Left cardiac atrium (tissue), 4 donors: Measurements from ENCODE around the gene GAB1. TPM values are rescaled to one million over a fixed set of nuclear protein-coding genes. Genes with fewer than 3 reads are reported as not detected.
A peak's percentile ranks its signal among the peaks of the same experiment; 100 is the strongest.

Experiments
- ATAC-seq, 2 donors: fragments of 200-7000 bp; cut with Tn5 transposase; one replicate each; pipeline ENCODE4 v1.9.1; 2020; ENCODE audit warnings: mild to moderate bottlenecking in 2 of 2, moderate library complexity in 2 of 2
- DNase-seq: peaks from one replicate; pipeline ENCODE4 v3.0.0-alpha.2; 2020
- intact Hi-C, 2 donors: fragments of 100-400 bp; cut with DNase I; formaldehyde crosslinking; loops; one replicate each; pipeline versions ENCODE4 v1.14.1 to v1.15.1; 2022 to 2023
- total RNA-seq, 2 donors: library from RNA; stranded (reverse); fragmentation: NEBNext Ultra II Directional; extraction: Animal tissue kit (Norgen Biotek cat#: 25700); gene quantifications; one replicate each; pipeline ENCODE4 v1.2.1, GENCODE V29; 2021
- donor health status: DM: no; HTN: yes; CAD: no.
- donor health status: DM: no; HTN: yes; CAD: no; lungs with severe emphysema.
- donor health status: DM: yes; HTN: yes; CAD: no.
- donor health status: Dilated cardiomyopathy.

Gene GAB1
- total RNA-seq, 2 donors from 2014 or later = 35.4 to 55.7 TPM

DNA sequence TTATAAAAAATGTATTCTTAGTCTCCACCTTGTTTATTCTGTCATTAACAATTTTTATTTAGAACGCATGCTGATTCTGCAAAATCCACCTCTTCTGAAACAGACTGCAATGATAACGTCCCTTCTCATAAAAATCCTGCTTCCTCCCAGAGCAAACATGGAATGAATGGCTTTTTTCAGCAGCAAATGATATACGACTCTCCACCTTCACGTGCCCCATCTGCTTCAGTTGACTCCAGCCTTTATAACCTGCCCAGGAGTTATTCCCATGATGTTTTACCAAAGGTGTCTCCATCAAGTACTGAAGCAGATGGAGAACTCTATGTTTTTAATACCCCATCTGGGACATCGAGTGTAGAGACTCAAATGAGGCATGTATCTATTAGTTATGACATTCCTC, 101.3 kb downstream of the GAB1 start:
- DNase-seq = no peak
- no peak for ATAC-seq
- intact Hi-C loops = no loop called here

DNA sequence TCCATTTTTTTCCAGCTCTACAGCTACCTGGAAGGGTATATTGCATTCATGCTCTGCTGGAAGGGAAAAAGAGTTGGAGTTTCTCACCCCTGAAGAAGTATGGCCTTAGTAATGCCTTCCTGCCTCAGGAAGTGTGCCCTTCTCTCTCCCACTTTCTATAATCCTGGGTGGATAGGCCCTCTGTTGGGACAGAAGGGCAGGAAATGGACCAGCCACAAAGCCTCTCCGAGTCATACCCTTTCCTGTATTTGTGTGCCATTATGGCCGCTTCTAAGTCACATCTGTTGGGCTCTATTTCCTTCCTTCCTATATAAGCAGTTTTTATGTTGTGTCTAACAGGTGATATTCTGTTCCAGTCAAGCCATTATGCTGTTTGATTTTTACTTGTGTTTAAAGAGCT, 102.0 kb downstream of the GAB1 start:
- ATAC-seq (no peak), DNase-seq (no peak)
- intact Hi-C loops = no loop called here

DNA sequence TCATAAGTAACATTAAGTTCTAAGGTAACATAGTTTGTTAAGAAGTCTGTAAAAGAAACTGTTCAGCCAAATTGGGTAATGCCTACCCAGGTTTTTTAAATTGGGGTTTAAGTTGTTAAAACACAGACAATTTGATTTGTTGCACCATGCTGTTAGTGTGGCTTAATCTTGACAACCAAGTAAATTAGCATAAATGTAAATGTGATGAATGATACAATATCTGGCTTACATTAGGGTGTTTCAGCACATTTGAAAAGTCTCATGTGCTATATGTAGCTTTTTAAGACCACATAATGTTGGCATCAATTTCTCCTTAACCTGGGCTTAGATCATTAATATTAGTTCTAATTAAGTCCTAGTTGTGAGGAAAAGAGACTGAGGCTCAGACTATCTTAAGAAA, 104.4 kb downstream of the GAB1 start:
- DNase-seq (no peak), ATAC-seq (no peak)
- intact Hi-C loops = no loop called here

DNA sequence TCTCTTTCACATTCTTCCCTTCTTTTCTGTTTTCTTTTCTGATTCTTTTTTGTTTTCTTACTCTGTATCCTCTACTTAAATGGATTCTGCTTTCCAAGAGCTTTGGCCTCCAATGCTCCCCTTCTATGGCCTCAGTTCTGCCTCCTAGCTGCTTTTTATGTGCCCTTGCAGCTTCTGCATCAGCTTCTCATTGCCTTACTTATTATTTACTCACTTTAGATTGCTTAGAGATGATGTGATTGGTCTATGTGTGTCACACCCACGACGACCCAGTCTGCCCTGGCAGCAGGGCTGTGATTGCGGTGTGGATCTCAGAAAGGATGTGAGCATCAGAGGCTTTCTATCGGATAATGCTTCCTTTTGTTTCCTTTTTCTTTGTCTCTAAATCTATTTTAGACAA, 105.0 kb downstream of the GAB1 start:
- intact Hi-C loops = no loop called here
- no peak for ATAC-seq
- no peak for DNase-seq

DNA sequence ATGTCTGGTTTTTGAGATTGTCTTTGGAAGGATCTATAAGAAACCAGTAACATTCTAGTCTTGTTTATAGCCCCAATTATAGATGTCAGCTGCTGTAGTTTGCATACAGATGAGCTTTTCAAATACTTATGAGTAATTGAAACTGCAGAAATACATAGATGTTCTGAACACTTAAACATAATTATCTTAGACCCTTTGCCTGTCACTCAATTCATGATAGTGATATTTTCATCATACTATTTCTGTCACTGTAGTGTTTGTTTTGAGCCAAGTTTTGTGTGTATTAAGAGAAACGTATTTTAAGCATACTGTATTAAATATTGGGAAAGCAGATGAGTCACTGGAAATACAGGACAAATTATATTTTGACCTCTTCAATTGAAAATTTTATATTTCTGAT, 107.1 kb downstream of the GAB1 start:
- ATAC-seq (no peak), DNase-seq (no peak)
- intact Hi-C loops = no loop called here

DNA sequence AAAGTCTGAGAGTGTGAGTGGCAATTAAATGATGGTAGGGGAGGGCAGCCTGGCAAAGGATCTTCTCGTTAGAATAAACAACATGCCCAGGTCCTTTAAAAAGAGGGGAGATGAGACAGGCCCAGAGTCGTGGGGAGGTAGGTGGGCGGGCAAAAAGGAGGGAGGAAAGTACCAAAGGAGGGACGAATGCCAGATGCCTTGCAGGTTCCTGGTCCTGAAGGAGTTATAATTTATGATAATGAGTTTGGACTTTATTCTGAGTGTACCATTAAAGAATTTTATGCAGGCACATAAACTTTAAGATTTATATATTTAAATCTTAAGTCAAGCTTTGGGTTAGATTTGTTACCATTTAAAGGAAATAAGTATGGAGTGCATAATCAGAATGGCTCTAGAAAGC, 114.5 kb downstream of the GAB1 start:
- intact Hi-C loops = no loop called here
- ATAC-seq (no peak), DNase-seq (no peak)

DNA sequence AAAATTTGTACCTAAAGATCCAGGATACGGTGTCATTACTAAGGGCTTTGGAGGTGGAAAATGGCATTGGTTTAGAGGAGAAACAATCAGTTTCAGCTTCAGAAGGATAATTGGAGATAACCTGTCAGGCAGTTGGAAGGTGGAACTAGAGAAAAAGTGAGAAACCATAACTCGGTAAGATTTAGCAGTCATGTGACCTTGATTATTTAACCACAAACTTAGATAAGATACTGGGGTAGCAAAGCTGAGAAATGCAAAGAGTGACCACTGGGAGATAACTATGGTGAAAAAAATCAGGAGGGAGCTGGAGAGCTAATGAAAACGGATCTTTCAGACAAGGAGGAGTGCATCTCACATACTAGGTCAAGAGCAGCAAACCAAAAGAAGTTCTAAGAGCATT, 118.5 kb downstream of the GAB1 start:
- ATAC-seq = no peak
- intact Hi-C loops = no loop called here

DNA sequence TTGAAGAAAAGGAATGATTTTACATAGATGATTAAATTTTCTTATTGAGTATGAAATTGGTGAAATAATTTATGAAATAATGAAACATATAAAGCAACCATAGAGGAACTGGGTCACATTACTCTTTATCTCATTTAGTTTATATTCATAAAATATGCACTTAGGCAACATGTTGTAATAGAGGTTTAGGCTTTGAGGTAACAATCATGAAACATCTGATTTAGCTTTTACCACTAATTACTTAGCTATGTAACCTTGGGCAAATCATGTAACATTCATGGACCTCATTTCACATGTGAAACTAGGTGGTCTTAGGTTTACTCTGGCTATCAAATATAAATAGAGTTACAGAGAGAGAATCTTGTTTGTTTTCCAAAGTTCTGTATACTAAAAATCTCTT, 122.3 kb downstream of the GAB1 start:
- DNase-seq (no peak), ATAC-seq (no peak)
- intact Hi-C loops = no loop called here

More for the DNA sequence above, 118.5 kb downstream of the GAB1 start:
- no peak for DNase-seq

DNA sequence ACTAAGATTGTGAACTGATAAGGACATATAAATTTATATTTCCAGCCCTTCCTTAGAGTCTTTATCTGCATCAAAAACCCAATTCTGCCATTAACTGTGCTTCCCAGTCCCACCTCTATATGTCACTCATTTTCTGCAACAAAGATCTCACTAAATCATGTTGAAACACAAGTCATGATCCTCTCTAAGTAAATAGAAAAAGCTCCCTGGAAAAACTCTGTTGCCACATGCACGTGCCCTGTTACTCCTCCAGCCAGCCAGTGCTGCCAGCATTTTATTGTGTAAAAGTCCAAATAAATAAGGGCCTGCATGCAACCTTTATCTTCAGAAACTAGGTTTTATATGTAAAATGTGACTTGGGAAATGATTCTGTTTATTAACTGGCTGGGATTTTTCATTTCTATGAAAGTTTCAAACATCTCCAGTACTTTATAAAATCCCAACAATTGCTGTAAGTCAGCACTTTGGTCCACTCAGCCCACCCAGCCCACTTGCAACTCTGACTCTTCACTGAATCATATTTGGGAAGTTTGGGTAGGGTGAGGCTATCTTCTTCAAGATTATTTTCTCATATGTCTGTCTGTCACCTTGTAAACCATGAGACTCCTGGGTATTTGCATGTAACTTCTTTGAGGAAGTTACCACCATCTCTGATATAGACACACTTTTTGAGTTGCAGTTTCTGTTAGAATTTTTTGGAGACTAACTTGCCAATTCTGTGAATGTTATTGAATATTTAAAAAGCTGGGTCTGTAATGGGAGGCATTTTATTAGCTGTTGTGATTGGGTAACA, 136.9 kb downstream of the GAB1 start:
- intact Hi-C loops = no loop called here
- DNase-seq (no peak), ATAC-seq (peak in 1 of 2 donors; percentile 23)

DNA sequence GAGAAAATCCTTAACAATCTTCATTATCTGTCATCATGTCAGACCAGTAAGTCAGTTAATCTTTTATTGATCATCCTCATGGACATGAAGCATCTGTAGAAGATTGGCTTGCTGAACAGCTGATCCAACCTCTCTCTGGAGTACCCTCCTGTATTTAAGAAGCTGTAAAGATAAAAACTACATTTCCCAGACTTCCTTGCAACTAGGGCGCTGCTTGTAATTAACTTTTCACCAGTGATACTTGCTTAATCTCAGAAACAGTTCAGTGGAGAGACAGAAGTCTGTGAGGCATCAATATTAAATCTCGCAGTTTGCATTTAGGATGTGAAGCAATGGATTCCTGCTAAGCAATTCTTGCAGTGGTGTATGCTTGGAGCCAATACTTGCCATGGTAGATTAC, 140.8 kb downstream of the GAB1 start:
- ATAC-seq = no peak
- intact Hi-C loops = no loop called here
- no peak for DNase-seq

DNA sequence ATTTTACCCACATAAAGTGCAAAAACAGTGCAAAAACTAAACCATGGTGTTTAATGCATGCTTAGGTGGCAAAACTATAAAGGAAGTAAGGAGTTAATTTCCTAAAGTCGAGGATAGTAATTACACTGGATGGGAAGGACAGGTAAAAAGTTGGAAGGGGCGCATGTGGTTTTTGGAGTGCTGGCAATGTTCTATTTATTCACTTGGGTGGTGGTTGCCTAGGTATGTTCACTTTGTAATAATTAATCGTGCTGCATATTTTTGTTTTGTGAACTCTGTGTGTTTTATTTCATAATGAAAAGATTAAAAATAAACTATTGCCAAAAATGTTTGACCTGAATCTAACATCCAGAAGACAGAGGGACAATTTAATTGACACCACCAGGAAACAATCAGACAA, 144.7 kb downstream of the GAB1 start:
- DNase-seq = no peak
- intact Hi-C loops = loop anchor here (5.0 kb wide), 1 partner anchor 279 kb away; no protein-coding TSS in a partner anchor

DNA sequence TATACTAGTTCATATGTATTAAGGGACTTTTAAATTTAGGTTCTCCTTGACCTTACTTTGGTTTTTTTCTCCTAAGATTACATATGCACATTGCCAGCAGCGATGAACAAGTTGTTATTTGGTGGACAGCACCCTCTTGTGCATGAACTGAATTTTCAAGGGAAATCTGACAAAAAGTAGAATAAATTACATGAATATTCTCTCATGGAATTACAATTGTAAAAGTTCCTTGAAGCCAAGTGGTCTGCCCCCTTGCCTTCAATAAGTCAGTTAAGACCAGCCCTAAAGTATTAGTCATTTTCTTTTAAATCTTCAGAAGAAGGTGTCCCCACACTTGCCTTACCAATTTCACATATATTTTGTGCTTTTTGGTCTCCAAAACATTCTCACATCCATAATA, 146.2 kb downstream of the GAB1 start:
- intact Hi-C loops = loop anchor here (5.0 kb wide), 1 partner anchor 281 kb away; no protein-coding TSS in a partner anchor
- DNase-seq (no peak), ATAC-seq (peak; percentile 55 to 57)

More for the DNA sequence above, 144.7 kb downstream of the GAB1 start:
- ATAC-seq = no peak

DNA sequence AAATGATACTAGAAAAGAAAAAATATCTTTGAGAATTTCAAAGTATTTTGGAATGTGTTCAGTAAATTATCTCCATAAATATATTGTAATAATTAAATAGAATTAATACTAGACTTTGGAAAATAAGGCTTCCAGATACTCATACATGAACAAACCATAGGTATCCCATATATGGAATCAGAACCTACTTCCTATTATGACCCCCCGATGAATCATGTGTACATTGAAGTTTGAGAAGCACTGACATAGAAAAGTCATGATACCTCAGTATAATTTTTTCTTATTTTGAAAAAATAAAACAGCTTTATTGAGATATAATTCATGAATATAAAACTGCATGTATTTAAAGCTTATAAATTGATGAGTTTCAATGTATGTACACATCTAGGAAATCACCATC, 149.6 kb downstream of the GAB1 start:
- DNase-seq = no peak

DNA sequence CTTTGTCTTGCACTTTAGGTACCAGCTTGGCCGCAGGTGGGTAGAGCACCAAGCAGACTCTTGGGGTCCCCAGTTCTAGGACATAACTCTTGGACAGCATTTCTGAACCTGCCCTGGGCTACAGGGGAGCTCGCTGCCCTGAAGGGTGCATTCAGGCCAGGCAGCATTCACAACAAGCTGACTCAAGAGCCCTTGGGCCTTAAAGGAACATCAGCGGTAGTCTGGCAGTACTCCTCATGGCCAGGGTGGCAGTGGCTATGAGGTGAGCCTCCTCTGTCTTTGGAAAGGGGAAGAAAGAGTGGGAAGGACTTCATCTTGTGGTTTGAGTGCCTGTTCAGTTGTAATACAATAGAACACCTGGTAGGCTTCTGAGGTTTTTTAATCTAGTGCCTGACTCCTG, 152.0 kb downstream of the GAB1 start:
- DNase-seq = no peak
- no peak for ATAC-seq
- intact Hi-C loops = no loop called here

More for the DNA sequence above, 149.6 kb downstream of the GAB1 start:
- intact Hi-C loops = no loop called here
- ATAC-seq = no peak

DNA sequence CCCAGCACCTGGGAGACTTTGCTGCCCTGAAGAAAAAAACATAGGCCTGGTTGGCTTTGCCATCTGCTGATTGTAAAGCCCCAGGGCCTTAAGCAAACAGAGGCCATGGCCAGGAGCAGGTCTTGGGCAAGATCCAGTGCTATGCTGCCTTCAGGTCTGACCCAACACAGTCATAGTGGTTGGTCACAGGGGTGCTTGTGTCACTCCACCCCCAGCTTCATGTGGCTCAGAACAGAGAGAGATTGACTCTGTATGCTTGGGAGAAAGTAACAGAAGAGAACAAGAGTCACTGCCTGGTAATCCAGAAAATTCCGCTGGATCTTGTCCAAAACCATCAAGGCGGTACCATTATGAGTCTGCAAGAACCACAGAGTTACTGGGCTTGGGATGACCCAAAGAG, 152.4 kb downstream of the GAB1 start:
- ATAC-seq (no peak), DNase-seq (no peak)
- intact Hi-C loops = no loop called here

DNA sequence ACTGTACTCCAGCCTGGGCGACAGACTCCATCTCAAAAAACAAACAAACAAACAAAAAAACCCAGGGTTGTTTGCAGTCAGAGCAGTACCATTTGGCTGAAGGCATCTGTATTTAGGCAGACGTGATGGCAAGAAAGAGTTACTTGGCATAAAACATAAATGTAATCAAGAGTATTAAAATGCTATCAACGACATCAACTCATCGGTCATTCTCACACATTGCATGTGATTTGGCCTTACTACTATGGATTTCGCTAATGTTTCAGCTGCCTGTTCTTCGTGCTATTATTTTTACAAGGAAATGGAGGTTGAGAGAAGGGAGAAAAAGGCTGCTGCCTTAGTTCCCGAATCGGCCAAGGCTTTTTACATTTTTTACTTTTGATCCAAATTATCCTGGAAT, 161.3 kb downstream of the GAB1 start:
- intact Hi-C loops = no loop called here
- no peak for DNase-seq
- ATAC-seq = no peak

DNA sequence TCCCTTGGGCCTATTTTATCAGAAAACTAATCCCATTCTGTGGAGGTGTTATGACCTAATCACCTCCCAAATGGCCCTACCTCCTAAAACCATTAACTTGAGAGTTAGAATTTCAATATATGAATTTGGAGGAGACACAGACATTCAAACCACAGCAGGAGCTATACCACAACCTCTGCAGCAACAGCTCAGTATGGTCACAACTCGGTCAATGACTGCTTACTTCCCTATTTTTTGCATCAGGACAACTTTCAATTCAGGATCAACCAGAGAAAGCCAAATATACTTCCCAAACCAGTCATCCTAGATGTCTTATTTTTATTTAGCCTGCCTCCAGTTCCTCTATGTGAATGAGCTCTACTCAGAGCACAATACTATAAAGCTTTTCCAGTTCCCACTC, 165.6 kb downstream of the GAB1 start:
- DNase-seq (no peak), ATAC-seq (no peak)
- intact Hi-C loops = no loop called here

DNA sequence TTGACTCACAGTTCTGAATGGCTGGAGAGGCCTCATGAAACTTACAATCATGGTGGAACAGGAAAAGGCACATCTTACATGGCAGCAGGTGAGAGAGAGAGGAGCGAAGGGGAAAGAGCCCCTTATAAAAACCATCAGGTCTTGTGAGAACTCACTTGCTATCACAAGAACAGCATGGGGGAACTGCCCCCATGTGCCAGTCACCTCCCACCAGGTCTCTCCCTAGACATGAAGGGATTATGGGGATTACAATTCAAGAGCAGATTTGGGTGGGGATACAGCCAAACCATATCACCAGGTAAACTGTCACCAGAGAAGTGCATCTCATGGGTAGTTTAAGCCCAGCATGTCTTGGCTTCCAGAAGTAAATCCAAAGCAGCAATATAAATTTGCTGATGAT, 169.4 kb downstream of the GAB1 start:
- DNase-seq = no peak
- intact Hi-C loops = no loop called here
- no peak for ATAC-seq

DNA sequence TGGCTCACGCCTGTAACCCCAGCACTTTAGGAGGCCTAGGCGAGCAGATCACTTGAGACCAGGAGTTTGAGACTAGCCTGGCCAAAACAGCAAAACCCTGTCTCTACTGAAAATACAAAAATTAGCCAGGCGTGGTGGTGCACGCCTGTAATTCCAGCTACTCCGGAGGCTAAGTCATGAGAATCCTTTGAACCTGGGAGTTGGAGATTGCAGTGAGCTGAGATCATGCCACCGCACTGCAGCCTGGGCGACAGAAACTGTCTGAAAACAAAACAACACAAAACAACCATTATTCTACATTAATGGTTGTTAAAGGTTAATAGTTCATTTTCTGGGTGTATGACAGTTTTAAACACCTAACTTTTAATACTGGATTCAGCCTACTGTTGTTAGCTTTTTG, 175.2 kb downstream of the GAB1 start:
- intact Hi-C loops = no loop called here
- no peak for ATAC-seq

DNA sequence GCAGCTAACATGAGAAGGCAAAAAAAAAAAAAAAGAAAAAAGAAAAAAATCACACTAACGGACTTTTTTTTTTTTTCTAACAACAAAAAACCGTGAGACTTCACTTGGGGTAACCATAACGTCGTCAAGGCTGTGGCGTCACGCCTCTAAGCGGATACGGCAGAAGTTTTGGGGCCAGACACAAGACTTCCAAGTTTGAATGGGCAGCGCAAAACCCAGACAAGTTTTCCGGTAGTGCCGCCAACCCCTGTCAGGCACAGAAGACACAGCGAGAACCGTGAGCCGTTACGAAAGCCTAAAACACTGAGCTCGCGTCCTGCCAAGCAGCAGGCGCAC, 176.3 kb downstream of the GAB1 start:
- no peak for DNase-seq
- ATAC-seq = peak; percentile 29 to 47
- intact Hi-C loops = no loop called here

More for the DNA sequence above, 175.2 kb downstream of the GAB1 start:
- no peak for DNase-seq

DNA sequence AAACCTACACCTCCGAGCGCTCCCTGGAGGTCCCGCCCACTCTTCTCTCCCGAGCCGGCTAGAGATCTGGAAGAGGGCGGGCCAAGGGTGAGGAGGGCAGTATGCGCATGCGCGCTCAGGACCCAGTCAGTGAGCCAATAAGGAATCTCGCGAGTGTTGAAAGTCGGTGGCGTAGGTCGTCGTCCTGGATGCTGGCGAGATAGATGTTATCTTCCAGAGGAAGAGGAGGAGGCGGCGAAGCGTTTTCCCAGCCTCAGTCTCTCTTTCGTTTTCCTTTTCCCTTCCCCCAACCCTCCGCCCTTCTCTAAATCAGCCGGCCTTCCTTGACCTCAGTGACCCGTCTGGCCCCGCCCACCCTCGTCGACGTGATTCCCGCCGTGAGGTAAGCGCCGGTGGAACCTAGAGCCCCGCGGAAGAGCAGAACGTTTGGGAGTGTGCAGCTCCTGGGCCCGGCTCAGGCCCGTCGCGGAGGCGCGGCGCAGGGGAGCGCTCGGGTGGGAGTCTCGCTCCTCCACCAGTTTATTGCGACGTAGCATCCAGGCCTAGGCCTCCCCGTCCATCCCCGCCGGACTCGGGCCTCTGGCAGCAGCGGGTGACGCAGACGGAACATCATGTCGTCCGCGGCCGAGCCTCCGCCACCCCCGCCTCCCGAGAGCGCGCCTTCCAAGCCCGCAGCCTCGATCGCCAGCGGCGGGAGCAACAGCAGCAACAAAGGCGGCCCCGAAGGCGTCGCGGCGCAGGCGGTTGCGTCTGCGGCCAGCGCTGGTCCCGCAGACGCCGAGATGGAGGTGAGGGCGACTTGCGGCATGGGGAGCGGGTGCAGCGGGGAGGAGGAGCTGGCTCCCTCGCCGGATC, 176.9 kb downstream of the GAB1 start, which contains the start of gene SMARCA5:
Gene SMARCA5, plus strand, starts transcription at position 389 of the 855 bp plus-strand sequence. Its CDS starts 223 bp downstream, at position 612.
- DNase-seq = peak; percentile 97
- intact Hi-C loops = no loop called here
- ATAC-seq = peak; percentile 96
